Epithelial cell of esophagus (primary cell): ENCODE results near the gene ASTN2.

ENCODE experiments used
- DNase-seq: peaks from one replicate; pipeline ENCODE4 v3.0.0; 2010; ENCODE audit warnings: low read depth
- H3K4me3 ChIP-seq: 2 replicates; pipeline ENCODE4 v1.5.1; 2011; ENCODE audit warnings: mild to moderate bottlenecking, low read length, control low read depth
- CTCF ChIP-seq: IDR thresholded peaks from 2 replicates; pipeline ENCODE4 v1.5.1; 2011; ENCODE audit warnings: low read depth, mild to moderate bottlenecking, low read length, control low read depth, inconsistent platforms; ENCODE audit not compliant: insufficient read depth; ENCODE audit errors: missing control alignments

ASTN2 gene

DNA sequence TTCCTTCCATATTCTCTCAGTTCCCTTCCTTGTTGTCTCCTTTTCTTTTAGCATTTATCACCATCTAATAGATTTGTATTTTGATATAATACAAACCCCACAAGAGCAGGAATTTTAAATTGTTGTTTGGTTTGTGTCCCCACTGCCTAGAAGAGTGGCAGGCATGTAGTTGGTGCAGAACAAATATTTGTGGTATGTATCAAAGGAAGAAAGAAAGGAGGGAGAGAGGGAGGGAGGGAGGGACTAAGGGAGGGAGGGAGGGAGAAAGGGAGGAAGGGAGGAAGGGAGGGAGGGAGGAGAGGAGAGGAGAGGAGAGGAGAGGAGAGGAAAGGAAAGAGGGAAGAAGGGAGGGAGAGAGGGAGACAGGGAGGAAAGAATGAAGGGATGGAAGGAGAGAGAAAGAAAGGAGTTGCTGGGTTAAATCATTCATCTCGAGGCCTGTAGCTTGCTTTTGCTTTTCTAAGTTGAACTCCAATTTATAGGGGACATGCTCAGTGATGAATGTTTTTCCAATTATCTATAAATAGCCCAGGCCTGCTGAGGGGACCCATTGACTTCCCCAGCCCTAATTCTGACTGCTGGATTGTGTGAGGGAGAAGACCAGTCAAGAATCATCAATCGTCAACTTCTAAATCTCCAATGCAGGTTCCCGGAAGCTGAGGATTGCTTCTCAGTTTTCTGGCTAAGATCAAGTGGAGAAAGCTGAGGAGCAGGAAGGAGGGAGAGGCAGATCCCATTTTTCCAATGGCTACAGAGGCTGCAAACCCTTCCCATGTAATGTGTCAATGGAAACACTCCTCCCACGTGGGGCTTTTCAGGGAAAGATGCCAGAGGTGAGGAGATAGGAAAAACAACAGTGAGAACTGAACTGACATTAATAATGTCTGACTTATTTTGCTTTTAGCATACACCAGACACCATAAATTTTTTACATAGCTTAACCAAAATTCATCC is 320.7 kb downstream of the ASTN2 start:
- H3K4me3 ChIP-seq: no peak overlapping the region
- TF ChIP-seq CTCF: no peak
- DNase-seq: no peak

- no peak overlapping the region for H3K4me3 ChIP-seq
- DNase-seq: peak; percentile 72
- TF ChIP-seq CTCF: no peak
Observed at GRCh38 chr9:117092582-117092981, 322.3 kb downstream of the ASTN2 start.

DNA sequence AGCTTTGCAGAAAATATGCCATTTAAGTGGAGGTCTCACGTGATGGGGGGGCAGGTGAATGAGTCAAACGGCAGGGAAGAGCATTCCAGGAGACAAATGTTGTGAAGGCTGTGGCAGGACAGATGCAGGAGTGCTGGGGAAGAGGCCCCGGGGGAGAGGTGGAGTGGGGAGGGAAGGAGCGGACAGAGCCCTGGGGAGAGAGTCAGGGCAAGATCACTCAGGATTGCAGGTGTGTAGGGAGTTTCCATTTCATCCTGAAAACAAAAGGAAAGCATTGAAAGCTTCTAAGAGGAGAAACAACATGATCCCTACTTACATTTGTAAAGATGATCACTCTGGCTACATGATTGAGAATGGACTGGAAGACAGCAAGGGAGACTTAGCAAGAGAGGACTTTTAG is 323.3 kb downstream of the ASTN2 start:
- DNase-seq: no peak

DNA sequence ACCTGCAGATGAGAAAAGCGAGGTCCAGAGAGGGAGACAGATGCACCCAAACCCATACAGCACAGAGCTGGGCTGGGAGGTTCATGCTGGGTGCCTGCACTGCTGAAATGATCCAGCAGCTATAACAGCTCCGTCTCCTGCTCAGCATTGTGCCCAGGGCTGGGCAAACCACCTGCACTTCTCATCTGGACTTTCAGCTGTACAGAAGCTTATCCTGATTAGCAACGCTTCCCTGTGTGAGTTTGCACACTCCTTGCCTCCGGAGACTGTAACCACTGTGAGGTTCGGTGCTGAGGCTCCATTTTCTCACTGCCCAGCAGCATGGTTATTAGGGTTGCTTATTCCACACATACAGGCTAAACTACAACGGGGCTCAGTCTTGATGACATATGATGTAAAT is 326.1 kb downstream of the ASTN2 start:
- TF ChIP-seq CTCF: no peak
- H3K4me3 ChIP-seq: no peak overlapping the region
- DNase-seq: no peak

More for the DNA sequence above, 323.3 kb downstream of the ASTN2 start:
- TF ChIP-seq CTCF: no peak
- no peak overlapping the region for H3K4me3 ChIP-seq

- no peak for DNase-seq
- no peak for TF ChIP-seq CTCF
Observed at GRCh38 chr9:117088140-117088539, 326.7 kb downstream of the ASTN2 start.

DNA sequence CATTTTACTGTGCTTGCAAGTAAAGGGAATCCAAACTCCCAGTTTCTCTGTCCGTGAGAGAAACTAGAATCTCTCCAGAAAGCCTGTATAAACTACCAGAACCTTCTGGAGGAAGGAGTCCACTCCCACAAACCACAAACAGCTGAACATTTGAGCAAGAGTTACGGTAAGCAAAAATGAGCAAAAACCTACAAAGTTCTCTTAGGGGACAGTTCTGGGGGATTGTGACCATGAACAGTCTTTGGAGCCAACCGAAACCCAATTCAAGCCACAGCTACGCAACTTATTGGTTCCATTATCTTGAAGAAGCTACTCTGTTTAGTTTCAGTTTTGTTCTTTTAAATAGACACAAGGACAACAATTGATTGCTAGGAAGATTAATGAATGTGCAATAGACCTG is 330.6 kb downstream of the ASTN2 start:
- no peak overlapping the region for H3K4me3 ChIP-seq
- DNase-seq: no peak
- TF ChIP-seq CTCF: no peak

More at GRCh38 chr9:117088140-117088539, 326.7 kb downstream of the ASTN2 start:
- H3K4me3 ChIP-seq: no peak overlapping the region

GRCh38 chr9:117083559-117083958 is 331.3 kb downstream of the ASTN2 start:
- no peak overlapping the region for H3K4me3 ChIP-seq
- DNase-seq: no peak
- no peak for TF ChIP-seq CTCF
